Measurements from ENCODE around the gene USP6.
A peak's percentile ranks its signal among the peaks of the same experiment; 100 is the strongest.
"Not testable (repeated sequence)": the region's sequence is repeated elsewhere in the genome, so short reads cannot be mapped to it uniquely, and the experiment has no call there.

USP6 gene

DNA sequence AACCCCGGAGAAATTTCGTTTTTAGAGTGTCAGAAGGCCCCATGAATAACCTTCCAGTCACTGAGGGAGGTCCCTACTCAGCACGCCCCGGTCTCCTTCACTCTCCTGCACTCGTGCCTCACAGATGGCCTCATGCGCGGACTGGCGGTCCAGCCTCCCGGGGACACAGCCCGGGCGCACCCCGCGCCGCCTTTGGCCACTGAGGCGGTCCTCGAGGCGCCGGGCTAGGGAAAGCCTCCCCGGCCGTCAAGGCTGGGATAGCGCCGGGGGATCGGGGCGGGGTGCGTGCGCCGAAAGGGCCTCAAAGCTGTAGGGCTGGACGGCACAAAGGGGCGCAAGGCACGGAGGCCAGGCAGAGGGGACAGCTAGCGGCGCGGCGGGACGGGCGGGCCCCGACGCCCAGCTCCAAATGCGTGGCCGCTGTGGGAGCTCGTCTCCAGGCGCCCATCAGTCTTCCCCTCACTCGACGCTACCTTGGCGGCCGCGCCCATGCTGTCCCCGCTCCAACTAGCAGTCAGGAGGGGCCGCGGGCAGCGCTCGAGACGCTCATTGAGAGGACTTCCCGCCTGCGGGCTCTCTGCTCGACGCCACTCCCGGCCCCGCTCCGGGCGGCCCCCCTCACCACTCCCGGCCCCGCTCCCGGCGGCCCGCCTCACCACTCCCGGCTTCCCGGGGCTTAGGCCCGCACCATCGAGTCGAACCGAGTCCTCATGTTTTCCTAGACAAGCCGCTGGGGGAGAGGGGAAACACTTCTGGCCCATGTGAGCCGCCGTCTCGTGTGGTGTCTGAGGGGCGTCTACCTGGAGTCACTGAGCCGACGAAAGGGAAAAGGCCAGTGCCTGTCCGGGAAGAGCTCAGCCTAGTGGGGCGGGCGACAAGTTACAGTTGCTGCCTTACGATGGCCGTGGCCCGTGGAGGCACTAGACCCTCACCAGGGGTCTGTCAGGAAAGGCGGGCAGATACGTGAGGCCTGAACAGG is at the start of gene USP6:
Gene USP6 (plus strand): TSS at position 360 of the 979 bp plus-strand sequence. CDS start 14,336 bp downstream, outside the sequence.
- peak in 4 of 56 donors; percentile 11 to 57 (median 34) for DNase-seq

GRCh38 chr17:5068236-5068635 is 47.6 kb upstream of the USP6 start:
- DNase-seq, result no peak

GRCh38 chr17:5069724-5070123 is 46.1 kb upstream of the USP6 start:
- DNase-seq, result no peak

- not testable (repeated sequence) for DNase-seq
Observed at GRCh38 chr17:5075472-5075871, 40.4 kb upstream of the USP6 start.

GRCh38 chr17:5077275-5077674 is 38.6 kb upstream of the USP6 start:
- not testable (repeated sequence) for DNase-seq

- DNase-seq, result peak in 1 of 56 donors; percentile 48
Observed at GRCh38 chr17:5077781-5078105, 38.1 kb upstream of the USP6 start.

GRCh38 chr17:5078106-5079028 is 37.5 kb upstream of the USP6 start, which contains the start of gene ZFP3:
TSS of gene ZFP3 (plus strand) at chr17:5078467. CDS start at chr17:5091505, 13,038 bp downstream.
- peak; percentile 28 to 95 (median 84) for DNase-seq

DNA sequence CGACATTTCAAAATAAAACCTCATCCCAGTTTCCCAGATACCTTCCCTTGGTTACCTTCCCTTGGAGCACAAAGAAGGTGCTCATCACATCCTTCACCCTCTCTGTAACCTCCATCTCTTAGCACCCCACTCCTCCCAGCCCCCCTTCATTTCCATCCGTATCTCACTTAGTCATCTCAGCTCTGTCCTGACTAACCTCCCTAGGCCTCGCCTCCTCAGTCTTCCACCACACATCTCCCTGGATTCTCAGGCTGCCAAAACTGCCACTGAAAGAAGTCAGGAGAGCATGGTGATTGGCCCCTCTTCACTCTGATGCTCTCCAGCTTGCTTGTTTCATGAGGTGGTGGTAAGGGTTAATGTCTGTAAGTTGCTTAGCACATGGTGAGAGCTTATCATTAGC is 35.2 kb upstream of the USP6 start:
- DNase-seq, result peak in 4 of 56 donors; percentile 4 to 33 (median 7)

DNA sequence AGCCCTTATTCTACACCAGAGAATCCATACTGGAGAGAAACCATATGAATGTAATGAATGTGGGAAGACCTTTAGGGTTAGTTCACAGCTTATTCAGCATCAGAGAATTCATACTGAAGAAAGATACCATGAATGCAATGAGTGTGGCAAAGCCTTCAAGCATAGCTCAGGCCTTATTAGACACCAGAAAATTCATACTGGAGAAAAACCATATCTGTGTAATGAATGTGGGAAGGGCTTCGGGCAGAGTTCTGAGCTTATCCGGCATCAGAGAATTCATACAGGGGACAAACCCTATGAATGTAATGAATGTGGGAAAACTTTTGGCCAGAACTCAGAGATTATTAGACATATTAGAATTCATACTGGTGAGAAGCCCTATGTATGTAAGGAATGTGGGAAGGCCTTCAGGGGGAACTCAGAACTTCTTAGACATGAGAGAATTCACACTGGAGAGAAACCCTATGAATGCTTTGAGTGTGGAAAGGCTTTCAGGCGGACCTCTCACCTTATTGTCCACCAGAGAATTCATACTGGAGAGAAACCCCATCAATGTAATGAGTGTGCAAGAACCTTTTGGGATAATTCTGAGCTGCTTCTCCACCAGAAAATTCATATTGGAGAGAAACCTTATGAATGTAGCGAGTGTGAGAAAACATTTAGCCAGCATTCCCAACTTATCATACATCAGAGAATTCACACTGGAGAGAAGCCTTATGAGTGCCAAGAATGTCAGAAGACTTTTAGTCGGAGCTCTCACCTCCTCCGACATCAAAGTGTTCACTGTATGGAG is 23.4 kb upstream of the USP6 start:
- DNase-seq, result no peak

- DNase-seq, result no peak
Observed at GRCh38 chr17:5096731-5097100, 19.1 kb upstream of the USP6 start.

DNA sequence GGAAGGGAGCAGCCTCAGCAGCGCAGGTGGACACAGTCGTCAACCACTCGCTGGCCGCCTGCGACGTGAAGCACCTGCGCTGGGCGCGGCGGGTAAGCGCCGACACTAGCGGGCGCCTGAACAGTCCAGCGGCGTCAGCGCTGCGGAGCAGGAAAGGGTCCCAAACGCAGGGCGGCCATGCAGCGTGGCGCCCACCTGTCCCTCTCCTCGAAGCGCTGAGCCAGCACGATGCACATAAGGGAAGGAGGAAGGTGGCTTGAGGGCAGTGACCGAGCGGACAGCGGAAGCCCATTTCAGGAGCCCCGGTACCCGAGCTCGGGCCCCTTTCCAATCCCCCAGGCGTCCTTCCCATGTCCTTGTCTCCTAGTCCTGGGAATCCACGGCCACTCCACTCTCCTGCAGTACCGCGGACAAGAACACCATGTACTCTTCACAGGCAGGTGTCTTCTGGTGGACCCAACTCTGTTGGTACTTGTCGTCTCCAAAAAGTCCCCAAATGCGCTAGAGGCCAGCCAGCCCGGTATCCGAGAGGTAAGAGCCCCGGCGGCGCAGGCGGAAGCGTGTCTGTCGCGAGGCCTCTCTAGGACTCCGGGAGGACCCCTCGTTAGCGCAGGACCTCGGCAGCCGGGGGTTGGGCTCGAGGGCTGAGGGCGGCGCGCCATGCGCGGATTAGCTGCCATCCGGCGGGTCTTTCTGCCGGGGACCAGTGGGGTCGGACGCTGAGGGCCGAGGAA is 18.6 kb upstream of the USP6 start:
- DNase-seq, result peak in 21 of 56 donors; percentile 1 to 54 (median 19)

DNA sequence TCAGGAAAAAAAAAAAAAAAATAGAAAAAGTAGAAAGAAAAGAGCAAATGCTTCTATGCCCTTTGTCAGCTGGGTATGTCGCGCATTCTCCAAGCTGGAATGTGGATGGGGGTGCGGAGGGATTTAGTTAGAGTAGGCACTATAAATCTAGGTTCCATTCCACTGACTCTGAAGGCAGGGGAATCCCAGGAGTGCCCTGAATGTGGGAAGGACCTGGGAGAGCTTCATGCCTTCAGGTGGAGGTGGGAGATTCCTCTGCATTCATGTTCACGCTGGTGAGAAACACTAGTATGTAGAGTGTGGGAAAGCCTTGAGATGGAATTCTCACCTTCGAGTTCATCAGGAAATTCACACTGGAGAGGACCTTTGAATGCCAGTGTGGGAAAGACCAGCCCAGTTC is 16.6 kb upstream of the USP6 start:
- no peak for DNase-seq

DNA sequence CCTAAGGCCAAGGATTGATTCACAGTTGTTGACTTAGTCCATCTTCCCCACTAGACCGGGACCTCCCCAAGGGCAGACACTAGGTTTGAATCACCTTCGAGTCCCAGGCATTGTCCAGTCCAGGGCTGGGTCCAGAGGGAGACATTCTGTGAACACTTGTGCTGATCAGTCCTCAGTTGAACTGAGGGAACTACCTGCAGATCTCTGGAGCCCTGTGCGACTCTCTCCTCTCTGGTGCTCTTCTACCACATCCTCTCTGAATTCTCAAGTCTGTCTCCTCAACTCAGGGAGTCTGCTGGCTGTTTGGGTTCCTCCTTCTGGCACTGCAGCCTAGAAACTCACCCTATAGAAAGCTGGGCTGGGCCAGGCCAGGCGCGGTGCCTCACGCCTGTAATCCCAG is 15.0 kb upstream of the USP6 start:
- no peak for DNase-seq

DNA sequence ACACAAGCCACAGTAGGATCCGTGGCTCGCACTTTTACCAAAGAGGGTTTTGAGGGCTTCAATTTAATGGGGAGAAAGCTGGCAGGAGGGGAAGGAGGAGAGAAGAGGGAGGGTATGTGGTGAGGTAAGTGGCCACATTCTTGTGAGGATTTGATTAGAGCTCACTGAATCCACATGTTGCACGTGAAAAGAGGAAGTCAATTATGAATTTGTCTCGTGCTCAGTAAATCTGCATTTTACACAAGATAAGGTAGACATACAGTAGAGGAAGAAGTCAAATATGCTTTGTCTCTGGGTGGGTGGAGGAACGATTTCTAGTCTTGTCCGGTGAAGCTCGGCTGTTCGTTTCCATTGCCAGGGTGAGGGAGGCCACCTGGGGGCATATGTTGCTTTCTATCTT is 5.0 kb upstream of the USP6 start:
- DNase-seq, result no peak

DNA sequence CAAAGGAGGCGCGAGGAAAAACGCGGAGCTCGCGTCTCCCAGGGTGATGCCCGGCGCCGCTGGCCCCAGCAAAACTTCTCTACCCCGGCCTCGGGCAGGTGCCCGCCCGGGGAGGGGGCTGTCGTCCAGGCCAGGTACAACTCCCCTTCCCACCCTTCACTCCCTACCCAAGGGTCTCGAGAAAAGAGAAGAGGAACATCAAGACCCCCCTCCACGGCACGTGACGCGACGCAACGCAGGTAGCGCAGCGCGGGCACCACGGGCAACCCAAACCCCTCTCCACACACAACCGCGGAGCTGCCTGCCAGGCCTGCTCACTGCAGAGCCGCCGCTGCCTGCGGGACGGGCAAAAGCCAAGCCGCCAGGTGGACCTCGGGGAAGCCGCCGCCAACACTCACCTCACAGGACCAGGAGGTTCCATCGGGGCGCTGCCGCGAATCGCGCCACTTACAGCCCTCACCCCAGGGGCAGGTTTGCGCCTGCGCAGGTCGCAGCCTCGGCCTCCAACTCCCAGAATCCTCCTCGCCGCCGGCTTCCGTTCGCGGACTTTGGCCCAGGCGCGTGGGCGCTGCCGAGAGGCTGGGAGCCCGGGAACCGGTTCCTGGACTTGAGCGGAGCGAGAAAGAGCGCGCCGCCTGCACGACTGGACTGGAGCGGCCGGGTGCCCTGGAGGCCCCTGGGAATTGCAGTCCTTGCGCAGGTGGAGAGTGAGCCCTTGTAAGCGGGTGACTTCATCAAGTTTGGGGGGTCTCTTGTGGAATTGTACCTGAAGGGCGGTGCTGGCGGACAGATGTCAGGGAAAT is 4.2 kb upstream of the USP6 start, which contains the start of gene ZNF232:
Gene ZNF232 (minus strand): TSS at position 477 of the 803 bp plus-strand sequence. CDS start 56 bp downstream, at position 421.
- DNase-seq, result peak; percentile 24 to 95 (median 87)

DNA sequence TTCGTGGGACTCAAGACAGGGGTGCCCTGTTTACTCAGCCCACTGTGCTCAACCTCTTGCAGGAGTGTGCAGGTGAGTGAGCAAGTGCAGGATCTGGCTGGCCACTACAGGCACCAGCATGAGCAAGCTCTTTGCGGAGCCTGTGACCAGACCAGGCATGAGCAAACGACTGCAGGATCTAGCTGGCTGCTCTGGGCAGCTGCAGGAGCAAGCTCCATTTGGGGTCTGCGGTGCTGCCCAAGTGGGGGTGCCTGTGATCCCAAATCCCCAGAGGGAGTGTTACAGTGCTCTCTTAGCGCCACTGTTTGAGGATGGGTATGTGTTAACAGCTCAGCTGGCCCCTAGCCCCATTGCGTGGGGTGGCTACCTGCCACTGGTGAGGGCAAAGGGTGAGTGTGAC is 2.4 kb downstream of the USP6 start:
- no peak for DNase-seq

GRCh38 chr17:5120036-5120435 is 4.2 kb downstream of the USP6 start:
- DNase-seq, result no peak

- DNase-seq, result not testable (repeated sequence)
Observed at GRCh38 chr17:5120436-5121185, 4.8 kb downstream of the USP6 start.
